DMS 273 treated with DMSO at 0.1 percent for 48 hours (cell line): ENCODE results near the gene PLEKHO1.
"Not testable (repeated sequence)": the region's sequence is repeated elsewhere in the genome, so short reads cannot be mapped to it uniquely, and the experiment has no call there.

Experiments used
- DNase-seq: peaks from one replicate; lab custom pipeline; 2025; lab: John Stamatoyannopoulos, UW

PLEKHO1 gene

DNA sequence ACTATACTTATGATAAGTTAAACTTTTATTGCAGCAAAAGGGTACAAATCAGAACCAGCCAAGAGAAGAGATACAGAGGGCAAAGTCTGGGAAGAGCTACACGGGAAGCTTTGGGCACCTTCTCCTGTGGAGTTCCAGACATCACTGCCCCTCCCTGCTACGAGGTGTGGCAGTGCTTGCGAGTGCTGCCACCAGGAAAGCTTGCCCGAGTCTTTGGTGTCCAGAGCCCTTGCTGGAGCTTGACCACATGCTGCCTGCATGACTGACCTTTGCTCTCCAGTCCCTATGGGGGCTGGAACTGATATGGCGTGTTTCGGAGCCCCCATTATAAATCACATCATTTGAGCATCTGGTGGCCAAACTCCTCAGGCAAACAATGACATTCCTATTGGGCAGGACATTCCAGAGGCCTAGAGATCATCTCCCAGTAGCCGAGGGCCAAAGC, 23.4 kb downstream of the PLEKHO1 start:
- DNase-seq, result no peak

DNA sequence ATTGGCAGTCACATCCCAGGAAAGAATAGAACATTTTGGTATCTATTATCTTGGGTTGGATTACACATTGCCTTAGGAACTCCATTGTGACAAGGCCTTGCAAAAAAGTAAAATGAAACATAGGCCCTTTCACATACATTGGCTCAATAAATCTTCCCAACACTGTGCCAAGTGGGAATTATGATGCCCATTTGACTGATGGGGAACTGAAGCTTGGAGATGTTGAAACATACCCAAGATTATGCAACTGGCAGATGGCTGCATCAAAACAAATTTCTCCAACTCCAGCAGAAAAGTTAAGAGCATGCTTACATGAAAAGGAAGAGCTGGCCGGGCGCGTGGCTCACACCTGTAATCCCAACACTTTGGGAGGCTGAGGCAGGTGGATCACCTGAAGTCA, 26.9 kb downstream of the PLEKHO1 start:
- no peak for DNase-seq

DNA sequence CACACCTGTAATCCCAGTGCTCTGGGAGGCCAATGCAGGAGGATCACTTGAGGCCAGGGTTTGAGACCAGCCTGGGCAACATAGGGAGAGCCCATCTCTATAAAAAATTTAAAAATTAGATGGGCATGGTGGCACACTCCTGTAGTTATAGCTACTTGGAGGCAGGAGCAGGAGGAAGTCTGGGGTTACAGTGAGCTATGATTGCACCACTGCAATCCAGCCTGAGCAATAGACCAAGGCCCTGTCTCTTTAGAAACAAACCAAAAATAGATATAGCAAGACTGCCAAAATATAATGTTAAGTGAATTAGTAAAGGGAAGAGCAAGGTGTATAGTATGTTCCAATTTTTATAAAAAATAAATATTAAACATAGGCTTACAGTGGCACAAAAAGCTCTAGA, 28.8 kb downstream of the PLEKHO1 start:
- no peak for DNase-seq

DNA sequence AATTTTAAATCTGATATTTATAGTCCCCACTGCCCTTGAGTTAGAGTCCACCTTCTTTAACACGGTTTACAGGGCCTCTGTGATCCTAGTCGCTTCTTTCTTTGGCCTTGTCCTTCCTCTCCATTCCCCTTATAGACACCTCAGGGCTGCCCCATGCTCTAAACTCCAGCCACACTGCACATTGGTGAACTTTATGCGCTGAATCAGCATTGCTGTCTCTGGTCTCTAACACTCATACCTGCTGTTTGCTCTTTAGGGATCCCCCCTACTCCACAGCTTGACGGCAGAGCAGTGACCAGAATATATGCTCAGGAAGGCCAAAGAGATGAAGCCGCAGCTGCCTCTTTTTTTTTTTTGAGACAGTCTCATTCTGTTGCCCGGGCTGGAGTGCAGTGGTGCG, 30.2 kb downstream of the PLEKHO1 start:
- no peak for DNase-seq

DNA sequence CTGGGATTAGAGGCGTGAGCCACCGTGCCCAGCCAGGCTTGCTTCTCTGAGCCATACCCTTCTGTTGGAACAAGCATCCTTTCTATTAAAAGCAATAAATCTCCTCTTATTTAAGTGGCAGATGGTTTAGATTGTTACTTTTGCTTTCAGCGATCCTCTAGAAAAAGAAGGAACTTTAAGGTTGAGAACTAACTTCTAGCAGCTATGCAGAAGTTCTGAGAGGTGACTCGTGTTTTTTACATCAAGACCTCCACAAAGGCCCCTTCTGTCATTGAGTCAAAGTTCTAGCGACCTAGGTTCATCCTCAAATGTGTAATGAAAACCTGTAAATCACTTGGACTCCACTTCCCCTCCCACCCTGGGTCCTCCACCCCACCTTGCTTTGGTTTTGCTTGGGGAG, 30.8 kb downstream of the PLEKHO1 start:
- no peak for DNase-seq

DNA sequence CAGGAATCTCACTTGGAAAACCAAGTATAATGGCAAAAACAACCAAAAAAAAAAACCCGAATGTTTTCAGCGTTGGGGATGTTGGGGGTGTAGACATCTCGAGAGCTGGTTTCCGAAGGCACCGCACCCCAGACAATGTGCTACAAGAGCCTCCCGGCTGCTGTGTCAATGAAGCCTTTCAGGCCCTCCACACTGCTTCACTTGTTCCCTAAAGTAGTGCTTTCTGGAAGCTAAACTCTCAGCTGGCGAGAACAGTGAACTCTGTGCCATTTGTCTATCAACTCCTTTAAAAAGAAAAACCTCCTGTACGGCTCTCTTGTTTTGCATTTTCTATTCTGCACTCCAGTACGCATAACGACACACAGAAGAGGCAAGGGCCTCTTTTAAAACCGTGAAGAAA, 32.5 kb downstream of the PLEKHO1 start:
- DNase-seq, result no peak

DNA sequence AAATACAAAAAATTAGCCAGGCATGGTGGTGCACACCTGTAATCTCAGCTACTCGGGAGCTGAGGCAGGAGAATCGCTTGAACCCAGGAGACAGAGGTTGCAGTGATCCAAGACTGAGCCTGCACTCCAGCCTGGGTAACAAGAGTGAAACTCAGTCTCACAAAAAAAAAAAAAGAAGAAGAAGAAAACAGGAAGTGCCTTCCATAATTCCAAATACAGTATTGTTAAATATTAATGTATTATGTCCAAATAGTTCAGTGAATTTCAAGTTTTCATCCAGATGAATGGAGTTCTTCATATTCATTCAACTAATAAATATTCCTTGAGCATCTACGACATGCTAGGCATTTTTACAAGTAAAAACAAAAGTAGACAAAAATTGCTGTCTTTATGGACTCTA, 33.3 kb downstream of the PLEKHO1 start:
- DNase-seq, result no peak

DNA sequence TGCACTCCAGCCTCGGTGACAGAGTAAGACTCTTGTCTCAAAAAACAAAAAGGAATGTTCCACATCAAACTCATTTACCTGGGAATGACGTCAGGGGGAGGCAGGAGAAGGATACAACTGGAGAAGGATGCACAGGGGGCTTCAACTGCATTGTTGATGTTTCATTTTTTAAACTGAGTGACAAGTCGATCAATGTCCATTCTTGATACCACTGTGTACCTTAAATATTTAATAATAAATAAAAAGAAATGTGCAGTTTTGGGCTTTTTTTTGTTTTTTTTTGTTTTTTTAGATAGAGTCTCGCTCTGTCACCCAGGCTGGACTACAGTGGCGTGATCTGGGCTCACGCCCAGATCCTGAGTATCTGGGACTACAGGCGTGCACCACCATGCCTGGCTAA, 35.8 kb downstream of the PLEKHO1 start:
- no peak for DNase-seq

DNA sequence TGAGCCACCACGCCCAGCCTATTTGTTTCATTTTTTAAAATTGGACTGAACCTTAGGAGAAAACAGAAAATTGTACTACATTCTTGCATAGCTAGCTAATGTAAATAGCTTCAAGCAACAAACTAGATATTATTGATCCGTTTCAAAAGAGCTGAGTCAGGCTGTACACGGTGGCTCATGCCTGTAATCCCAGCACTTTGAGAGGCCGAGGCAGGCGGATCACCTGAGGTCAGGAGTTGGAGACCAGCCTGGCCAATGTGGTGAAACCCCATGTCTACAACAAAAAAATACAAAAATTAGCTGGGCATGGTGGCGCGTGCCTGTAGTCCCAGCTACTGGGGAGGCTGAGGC, 36.7 kb downstream of the PLEKHO1 start:
- not testable (repeated sequence) for DNase-seq

DNA sequence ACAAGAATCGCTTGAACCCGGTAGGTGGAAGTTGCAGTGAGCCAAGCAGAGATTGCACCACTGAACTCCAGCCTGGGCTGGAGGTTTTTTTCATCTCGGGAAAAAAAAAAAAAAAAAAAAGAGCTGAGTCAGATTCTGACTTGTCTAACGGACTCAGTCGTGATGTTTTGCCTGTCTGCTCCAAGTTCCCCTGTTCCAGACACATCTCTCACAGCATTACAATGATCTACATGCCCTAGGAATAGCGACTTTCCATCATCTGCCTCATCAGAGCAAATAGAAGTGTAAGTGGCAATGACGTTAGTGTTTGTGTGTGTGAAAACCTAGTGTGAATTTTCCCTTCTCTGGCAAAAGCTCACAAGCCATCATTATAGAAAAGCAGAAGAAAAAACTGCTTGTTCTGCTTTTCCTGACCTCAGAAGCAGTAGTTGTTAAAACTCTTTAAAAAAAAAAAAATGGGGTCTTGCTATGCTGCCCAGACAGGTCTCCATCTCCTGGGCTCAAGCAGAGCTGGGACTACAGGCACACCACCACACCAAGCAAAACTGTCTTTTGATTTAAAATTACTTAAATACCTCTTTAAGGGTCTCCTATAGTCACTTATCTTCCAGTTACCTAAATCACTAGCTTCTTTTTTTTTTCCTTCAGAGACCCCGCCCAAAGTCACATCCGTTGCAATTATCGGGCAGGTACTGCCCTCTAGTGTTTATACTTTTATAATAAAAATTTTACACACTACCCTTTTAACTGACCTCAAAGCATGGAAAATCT, 37.3 kb downstream of the PLEKHO1 start:
- peak; percentile 12 for DNase-seq

DNA sequence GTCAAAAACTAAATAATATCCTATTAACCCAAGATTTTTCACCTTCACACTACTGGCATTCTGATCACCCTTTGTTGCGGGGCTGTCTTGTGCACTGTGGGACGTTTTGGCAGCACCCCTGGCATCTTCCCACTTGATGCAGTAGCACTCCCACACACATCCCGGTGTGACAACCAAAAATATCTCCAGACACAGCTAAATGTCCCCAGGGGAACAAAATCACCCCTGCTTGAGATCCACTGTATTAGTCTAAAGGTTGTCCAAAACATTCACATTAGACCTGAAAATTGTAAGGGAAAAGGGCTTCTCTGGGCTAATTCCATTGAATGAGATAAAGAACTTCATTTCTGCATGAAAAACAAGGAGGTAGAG, 37.8 kb downstream of the PLEKHO1 start:
- DNase-seq, result no peak

DNA sequence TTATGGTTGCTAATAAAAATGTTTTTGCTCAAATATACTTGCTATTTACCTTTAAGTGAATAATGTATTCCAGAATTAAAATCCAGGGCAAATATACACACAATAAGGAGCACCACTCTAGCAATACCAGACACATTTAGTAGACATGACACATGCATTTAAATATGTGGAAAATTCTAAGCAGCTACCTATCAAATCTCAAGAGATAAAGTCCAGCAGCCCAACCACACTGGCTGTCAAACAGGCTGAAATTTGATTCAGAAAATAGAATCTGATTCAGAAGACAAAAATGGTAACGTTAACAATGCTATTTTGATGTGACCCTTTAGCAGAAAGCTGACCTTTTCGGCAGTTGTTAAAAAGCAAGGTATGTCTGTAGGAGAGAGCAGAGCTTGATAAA, 42.3 kb downstream of the PLEKHO1 start:
- no peak for DNase-seq

DNA sequence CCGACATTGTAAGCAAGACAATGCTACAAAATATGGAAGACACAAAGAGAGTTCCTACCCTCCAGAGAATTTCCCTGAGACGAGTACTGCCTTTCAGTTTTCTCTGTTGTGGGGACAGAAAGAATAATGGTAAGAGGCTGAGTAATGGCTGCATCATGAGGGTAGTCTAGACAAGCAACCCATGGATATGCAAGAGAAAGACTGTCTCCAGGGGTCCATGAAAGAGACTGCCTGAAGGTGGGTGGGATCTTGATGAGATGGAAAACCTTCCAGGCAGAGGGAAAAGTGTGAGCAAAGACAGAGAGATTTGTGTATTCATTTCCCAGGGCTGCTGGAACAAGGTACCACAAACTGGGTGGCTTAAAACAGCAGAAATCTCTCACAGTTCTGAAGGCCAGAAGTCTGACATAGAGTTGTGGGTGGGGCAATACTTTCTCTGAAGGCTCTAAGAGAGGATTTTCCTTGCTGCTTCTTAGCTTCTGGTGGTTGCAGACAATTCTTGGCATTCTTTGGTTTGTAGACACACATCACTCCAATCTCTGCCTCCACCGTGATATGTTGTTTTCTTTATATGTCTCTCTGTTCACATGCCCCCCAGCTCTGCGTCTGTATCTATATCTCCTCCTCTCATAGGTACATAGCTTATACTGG, 44.8 kb downstream of the PLEKHO1 start:
- DNase-seq, result no peak

DNA sequence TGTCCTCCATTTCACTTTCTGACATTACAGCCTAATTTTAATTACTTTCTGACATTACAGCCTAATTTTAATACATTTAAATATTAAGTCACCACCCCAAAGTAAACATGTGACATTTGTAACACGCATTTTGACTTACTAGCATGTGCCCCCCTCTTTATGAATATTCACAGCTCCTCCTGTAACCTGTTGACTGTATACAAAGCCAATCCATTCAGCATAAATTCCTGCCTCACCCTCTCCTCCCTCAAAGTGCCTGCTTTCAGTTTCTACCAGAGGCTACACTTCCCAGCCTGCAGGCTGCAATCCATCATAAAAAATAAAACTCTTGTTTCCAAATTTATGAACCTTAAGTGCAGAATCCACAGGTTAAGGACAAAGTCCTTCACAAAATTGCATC, 46.7 kb downstream of the PLEKHO1 start:
- DNase-seq, result no peak

DNA sequence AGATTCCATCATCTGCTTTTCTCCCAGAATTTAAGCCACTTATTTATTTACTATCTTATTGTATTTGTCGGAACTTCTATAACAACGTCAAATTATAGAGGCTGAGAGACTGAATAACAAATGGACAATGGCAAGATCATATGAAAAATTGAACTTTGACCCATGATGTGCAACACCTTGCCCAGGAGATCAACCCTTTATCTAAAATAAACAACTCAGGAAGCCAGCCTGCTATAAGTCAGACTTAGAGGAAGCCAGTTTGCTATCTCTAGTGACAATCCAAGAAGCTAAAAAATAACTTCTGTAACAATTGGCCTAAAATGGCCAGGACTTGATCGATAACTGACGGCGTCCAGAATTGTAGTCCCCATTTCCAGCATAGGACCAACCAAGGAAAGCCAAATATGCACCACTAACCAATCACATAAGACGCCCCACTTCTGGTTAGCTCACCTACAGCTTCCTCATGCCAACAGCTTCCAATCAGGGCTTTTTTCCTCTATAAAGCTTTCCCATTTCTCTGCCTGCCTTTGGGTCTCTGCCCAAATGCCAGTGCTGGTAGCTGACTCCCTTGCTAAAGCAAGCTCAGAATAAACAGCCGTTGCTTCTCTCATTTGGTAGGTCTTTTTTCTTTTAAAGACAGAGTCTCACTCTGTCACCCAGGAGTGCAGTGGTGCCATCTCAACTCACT, 57.7 kb downstream of the PLEKHO1 start:
- no peak for DNase-seq

DNA sequence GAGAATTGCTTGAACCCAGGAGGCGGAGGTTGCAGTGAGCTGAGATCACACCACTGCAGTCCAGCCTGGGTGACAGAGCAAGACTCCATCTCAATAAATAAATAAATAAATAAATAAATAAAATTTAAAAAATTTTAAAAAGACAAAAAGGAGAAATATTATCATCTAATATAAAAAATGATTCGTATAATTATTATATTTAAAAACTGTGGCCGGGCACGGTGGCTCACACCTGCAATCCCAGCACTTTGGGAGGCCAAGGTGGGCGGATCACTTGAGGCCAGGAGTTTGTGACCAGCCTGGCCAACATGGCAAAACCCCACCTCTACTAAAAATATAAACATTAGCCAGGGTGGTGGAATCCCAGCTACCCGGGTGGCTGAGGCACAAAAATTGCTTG, 58.7 kb downstream of the PLEKHO1 start:
- DNase-seq, result not testable (repeated sequence)
